SK-N-MC (cell line): ENCODE measurements around the gene MAPKAPK3.

Source experiments
- DNase-seq: peaks from one replicate; pipeline ENCODE4 v3.0.0-alpha.2; 2011; ENCODE audit warnings: low read depth, low spot score
- H3K27ac ChIP-seq: fragments of 200-600 bp; sonication (generic); 2 replicates; pipeline ENCODE4 v1.5.1; 2016; ENCODE audit warnings: mixed run types
- H3K36me3 ChIP-seq: fragments of 200-600 bp; sonication (generic); 2 replicates; pipeline ENCODE4 v1.6.1; 2017; ENCODE audit warnings: antibody characterized with exemption, low read length, mixed read lengths; ENCODE audit not compliant: insufficient read depth
- H3K4me3 ChIP-seq: fragments of 200-600 bp; sonication (generic); 2 replicates; pipeline ENCODE4 v1.5.1; 2016
- H3K9ac ChIP-seq: fragments of 200-600 bp; sonication (generic); 2 replicates; pipeline ENCODE4 v1.8.0; 2017; ENCODE audit warnings: mixed run types, mixed read lengths; ENCODE audit not compliant: insufficient read length
- H3K9me3 ChIP-seq: fragments of 200-600 bp; sonication (generic); 2 replicates; pipeline ENCODE4 v1.6.1; 2017; ENCODE audit warnings: low read depth, mild to moderate bottlenecking, antibody characterized with exemption, low read length, moderate library complexity, mixed read lengths
- EZH2 ChIP-seq: fragments of 200-600 bp; sonication (generic); IDR thresholded peaks from one replicate; pipeline ENCODE4 v1.6.1; 2017; ENCODE audit warnings: antibody characterized with exemption
- FOXP2 ChIP-seq: optimal IDR thresholded peaks from 2 replicates; pipeline ENCODE3; 2011; ENCODE audit warnings: mild to moderate bottlenecking, moderate library complexity; ENCODE audit not compliant: insufficient read depth; ENCODE audit errors: extremely low read length, control extremely low read depth
- POLR2AphosphoS5 ChIP-seq: IDR thresholded peaks from 2 replicates; pipeline ENCODE4 v1.6.1; 2012; ENCODE audit warnings: mild to moderate bottlenecking, low read depth, low read length, borderline replicate concordance

Gene MAPKAPK3

DNA sequence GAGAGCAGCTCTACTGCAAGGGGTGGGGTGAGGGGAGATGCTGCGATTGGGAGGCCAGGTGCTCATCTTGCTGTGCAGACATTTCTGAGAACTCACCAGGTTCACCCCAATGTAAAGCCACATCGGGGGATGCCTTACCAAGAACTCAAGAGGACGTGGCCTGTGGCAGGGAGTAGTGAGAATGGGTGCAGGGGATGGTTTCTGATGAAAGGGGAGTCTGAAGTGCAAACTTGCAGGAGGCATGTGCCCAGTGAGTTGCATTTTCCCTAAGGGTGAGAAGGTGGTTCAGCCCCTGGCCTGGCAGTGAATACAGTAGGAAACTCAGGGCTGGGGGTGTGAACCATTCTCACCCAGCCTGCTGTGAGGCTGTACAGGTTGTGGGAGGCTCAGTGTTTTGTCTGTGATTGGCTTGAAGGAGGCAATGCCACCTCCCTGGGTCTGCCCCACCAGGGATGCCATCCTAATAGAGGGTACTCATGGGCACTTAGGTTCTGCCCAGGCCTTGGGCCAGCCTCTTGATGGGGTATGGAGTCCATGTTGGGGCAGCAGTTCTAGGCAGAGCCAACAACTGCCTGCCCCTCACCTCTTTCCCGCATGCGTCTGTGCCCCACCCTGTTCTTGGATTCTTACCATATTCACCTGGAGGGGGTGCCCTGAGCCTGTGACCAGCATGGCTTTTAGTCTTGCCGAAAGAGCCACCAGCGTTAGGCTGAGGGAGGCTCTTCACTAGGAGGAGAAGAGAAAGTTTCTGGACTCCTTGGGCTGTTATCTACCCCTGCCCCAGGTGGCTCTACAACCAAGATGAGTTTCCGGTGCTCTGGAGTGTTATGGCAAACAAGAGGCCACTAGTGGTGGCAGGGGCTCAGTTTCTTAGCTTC lies 43.1 kb upstream of the MAPKAPK3 start:
- no peak for DNase-seq
- no peaks in the 10 kb centered on the region for H3K36me3 ChIP-seq
- no peaks in the 10 kb centered on the region for H3K9me3 ChIP-seq
- TF ChIP-seq EZH2: no peak
- no peak for TF ChIP-seq FOXP2
- TF ChIP-seq POLR2AphosphoS5: no peak
- H3K27ac ChIP-seq: no peak overlapping the region
- H3K9ac ChIP-seq: no peak overlapping the region
- H3K4me3 ChIP-seq: no peak overlapping the region

- Histone ChIP-seq H3K9ac (no peak overlapping the region), H3K36me3 (no peaks in the 10 kb centered on the region), H3K27ac (no peak overlapping the region), H3K9me3 (no peaks in the 10 kb centered on the region), H3K4me3 (no peak overlapping the region)
- no peak for DNase-seq
- no peak for TF ChIP-seq EZH2
- TF ChIP-seq FOXP2: no peak
- no peak for TF ChIP-seq POLR2AphosphoS5
Measured at GRCh38 chr3:50574444-50574831, 42.5 kb upstream of the MAPKAPK3 start.

GRCh38 chr3:50575372-50575771 lies 41.6 kb upstream of the MAPKAPK3 start:
- no peak overlapping the region for H3K27ac ChIP-seq
- no peak for TF ChIP-seq POLR2AphosphoS5
- TF ChIP-seq EZH2: no peak
- no peak for TF ChIP-seq FOXP2
- no peaks in the 10 kb centered on the region for H3K36me3 ChIP-seq
- DNase-seq: no peak
- no peak overlapping the region for H3K9ac ChIP-seq
- H3K4me3 ChIP-seq: no peak overlapping the region
- no peaks in the 10 kb centered on the region for H3K9me3 ChIP-seq

DNA sequence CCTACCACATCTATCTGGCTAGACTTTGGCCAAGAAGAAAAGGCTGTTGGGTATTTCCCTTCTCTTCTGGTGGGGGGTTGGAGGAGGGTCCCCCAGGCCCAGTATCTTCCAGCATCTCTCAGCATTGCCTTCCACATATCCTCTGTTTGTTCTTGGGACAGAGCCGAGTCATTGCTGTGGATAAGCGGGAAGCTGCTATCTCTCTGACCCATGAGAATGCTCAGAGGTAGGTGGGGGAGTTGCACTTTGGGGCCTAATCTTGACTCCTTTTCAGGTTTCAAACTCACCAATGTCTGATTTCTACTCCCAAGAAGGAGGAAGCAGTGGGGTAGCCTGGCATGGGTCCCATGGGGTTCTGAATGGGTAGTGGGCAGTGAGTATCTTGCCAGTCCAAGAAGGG lies 39.6 kb upstream of the MAPKAPK3 start:
- Histone ChIP-seq H3K9ac (no peak overlapping the region), H3K36me3 (no peaks in the 10 kb centered on the region), H3K4me3 (no peak overlapping the region), H3K9me3 (no peaks in the 10 kb centered on the region), H3K27ac (no peak overlapping the region)
- no peak for DNase-seq
- no peak for TF ChIP-seq FOXP2
- TF ChIP-seq EZH2: no peak
- TF ChIP-seq POLR2AphosphoS5: no peak

- H3K27ac ChIP-seq: no peak overlapping the region
- no peak for TF ChIP-seq EZH2
- no peak for TF ChIP-seq FOXP2
- no peak for TF ChIP-seq POLR2AphosphoS5
- no peaks in the 10 kb centered on the region for H3K9me3 ChIP-seq
- no peak overlapping the region for H3K9ac ChIP-seq
- H3K4me3 ChIP-seq: no peak overlapping the region
- no peaks in the 10 kb centered on the region for H3K36me3 ChIP-seq
- DNase-seq: no peak
Measured at GRCh38 chr3:50580683-50581458, 36.1 kb upstream of the MAPKAPK3 start.

DNA sequence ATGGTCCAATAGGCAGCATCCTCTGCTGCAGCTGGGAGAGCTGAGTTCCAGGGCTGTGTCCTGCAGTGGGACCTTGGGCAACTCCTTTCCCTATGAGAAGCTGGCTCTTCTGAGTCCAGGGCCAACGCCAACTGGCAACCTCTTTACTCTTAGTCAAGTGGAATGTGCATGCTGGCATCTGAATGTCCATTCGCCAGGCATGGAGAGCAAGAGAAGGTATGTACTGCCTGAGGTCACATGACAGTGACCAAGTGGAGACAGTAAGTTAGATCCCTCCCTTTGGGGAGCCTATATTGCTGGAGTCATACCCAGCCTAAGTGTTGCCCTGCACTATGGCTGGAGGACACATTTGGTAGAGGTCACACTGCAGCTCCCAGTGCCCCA lies 35.5 kb upstream of the MAPKAPK3 start:
- Histone ChIP-seq H3K9ac (no peak overlapping the region), H3K36me3 (no peaks in the 10 kb centered on the region), H3K4me3 (no peak overlapping the region), H3K27ac (no peak overlapping the region), H3K9me3 (no peaks in the 10 kb centered on the region)
- no peak for DNase-seq
- TF ChIP-seq FOXP2 (no peak), POLR2AphosphoS5 (no peak), EZH2 (no peak)

- Histone ChIP-seq H3K27ac (no peak overlapping the region), H3K36me3 (no peaks in the 10 kb centered on the region)
- no peak for DNase-seq
Measured at GRCh38 chr3:50582083-50582482, 34.9 kb upstream of the MAPKAPK3 start.

GRCh38 chr3:50583897-50584296 lies 33.1 kb upstream of the MAPKAPK3 start:
- Histone ChIP-seq H3K4me3 (no peak overlapping the region), H3K36me3 (no peaks in the 10 kb centered on the region), H3K27ac (no peak overlapping the region), H3K9me3 (no peaks in the 10 kb centered on the region), H3K9ac (no peak overlapping the region)
- TF ChIP-seq FOXP2 (no peak), EZH2 (no peak), POLR2AphosphoS5 (no peak)
- no peak for DNase-seq

More at GRCh38 chr3:50582083-50582482, 34.9 kb upstream of the MAPKAPK3 start:
- TF ChIP-seq EZH2 (no peak), FOXP2 (no peak), POLR2AphosphoS5 (no peak)
- Histone ChIP-seq H3K4me3 (no peak overlapping the region), H3K9me3 (no peaks in the 10 kb centered on the region), H3K9ac (no peak overlapping the region)

- Histone ChIP-seq H3K9me3 (no peaks in the 10 kb centered on the region), H3K9ac (no peak overlapping the region), H3K27ac (no peak overlapping the region), H3K4me3 (no peak overlapping the region), H3K36me3 (no peaks in the 10 kb centered on the region)
- DNase-seq: no peak
- TF ChIP-seq POLR2AphosphoS5 (no peak), FOXP2 (no peak), EZH2 (no peak)
Measured at GRCh38 chr3:50584391-50584790, 32.6 kb upstream of the MAPKAPK3 start.
